CD4-positive, alpha-beta T cell (primary cell): ENCODE measurements around the gene RAD51B. TPM values are rescaled to one million over a fixed set of nuclear protein-coding genes. Genes with fewer than 3 reads are reported as not detected.

ENCODE experiments used
- ATAC-seq: fragments of 200-7000 bp; cut with Tn5 transposase; one replicate; pipeline ENCODE4 v1.10.0; 2022; ENCODE audit warnings: mild to moderate bottlenecking; ENCODE audit not compliant: poor library complexity
- CTCF ChIA-PET: fragments of 350-600 bp; sonication (Branson Sonifier 250); formaldehyde crosslinking; loops from one replicate; lab custom pipeline; 2021; ENCODE audit warnings: antibody characterized with exemption, inconsistent platforms; lab: Charles Lee
- POLR2A ChIA-PET: fragments of 350-600 bp; sonication (Branson Sonifier 250); formaldehyde crosslinking; loops from one replicate; lab custom pipeline; 2021; ENCODE audit warnings: antibody characterized with exemption, inconsistent platforms; lab: Charles Lee
- DNase-seq, 14 experiments: peaks; one replicate each; pipeline ENCODE4 v3.0.0-alpha.2; 2013 to 2020; ENCODE audit warnings: mixed read lengths in 2 of 14
- H3K27ac ChIP-seq, 2 donors: one replicate each; pipeline versions ENCODE4 v1.5.1 to v1.7.0; 2013; ENCODE audit warnings: low read length in 2 of 2, low read depth in 1 of 2, mild to moderate bottlenecking in 1 of 2
- H3K27me3 ChIP-seq, 2 experiments: 1 replicate in 1 of 2; 2 replicates in 1 of 2; pipeline versions ENCODE4 v1.6.1 to v1.7.0; 2013; ENCODE audit warnings: low read length in 2 of 2, control low read depth in 1 of 2, mild to moderate bottlenecking in 1 of 2, moderate library complexity in 1 of 2; ENCODE audit not compliant: insufficient read depth in 2 of 2, control insufficient read depth in 1 of 2
- H3K36me3 ChIP-seq: one replicate; pipeline ENCODE4 v1.6.1; 2013; ENCODE audit warnings: low read length, control low read depth; ENCODE audit not compliant: insufficient read depth
- H3K4me1 ChIP-seq: one replicate; pipeline ENCODE4 v1.6.1; 2013; ENCODE audit warnings: low read length, control low read depth; ENCODE audit not compliant: insufficient read depth
- H3K4me3 ChIP-seq: one replicate; pipeline ENCODE4 v1.5.1; 2013; ENCODE audit warnings: mild to moderate bottlenecking, low read length, moderate library complexity
- H3K9me3 ChIP-seq, 2 experiments: 1 replicate in 1 of 2; 2 replicates in 1 of 2; pipeline versions ENCODE4 v1.6.1 to v1.7.0; 2013; ENCODE audit warnings: low read length in 2 of 2, mild to moderate bottlenecking in 2 of 2, control low read depth in 1 of 2, moderate library complexity in 1 of 2; ENCODE audit not compliant: control insufficient read depth in 1 of 2, insufficient read depth in 1 of 2
- H3K27ac Mint-ChIP-seq: one replicate; pipeline ENCODE4 v1.8.0; 2020; ENCODE audit warnings: mixed read lengths
- H3K27me3 Mint-ChIP-seq: one replicate; pipeline ENCODE4 v1.8.0; 2021; ENCODE audit warnings: mixed read lengths
- H3K36me3 Mint-ChIP-seq: one replicate; pipeline ENCODE4 v1.8.0; 2021; ENCODE audit warnings: low read depth, mixed read lengths
- H3K4me1 Mint-ChIP-seq: one replicate; pipeline ENCODE4 v1.8.0; 2021; ENCODE audit warnings: low read depth, mixed read lengths
- H3K4me3 Mint-ChIP-seq: one replicate; pipeline ENCODE4 v1.8.0; 2020; ENCODE audit warnings: mild to moderate bottlenecking, mixed read lengths
- H3K9me3 Mint-ChIP-seq: one replicate; pipeline ENCODE4 v1.8.0; 2020; ENCODE audit warnings: mixed read lengths
- intact Hi-C, 2 experiments: fragments of 100-400 bp; cut with DNase I in 1 of 2; cut with micrococcal nuclease in 1 of 2; formaldehyde crosslinking; loops; one replicate each; pipeline versions ENCODE4 v1.15.1 to v1.9.0; 2023 to 2025; cut with DNase I, micrococcal nuclease
- total RNA-seq, 174 experiments: library from RNA in 2 of 174; stranded (reverse) in 2 of 174; gene quantifications; one replicate each; pipeline ENCODE4 v1.2.3 and lab custom pipeline; 2021 to 2026
- TF ChIP-seq, protein P1 (sequence below): fragments of 200-600 bp; IDR thresholded peaks from one replicate; pipeline ENCODE4 v1.8.0; 2022; ENCODE audit warnings: antibody characterized with exemption, mild to moderate bottlenecking

RAD51B gene
- total RNA-seq, 2 experiments from 2014 or later: 18.4 to 20.0 TPM

DNA sequence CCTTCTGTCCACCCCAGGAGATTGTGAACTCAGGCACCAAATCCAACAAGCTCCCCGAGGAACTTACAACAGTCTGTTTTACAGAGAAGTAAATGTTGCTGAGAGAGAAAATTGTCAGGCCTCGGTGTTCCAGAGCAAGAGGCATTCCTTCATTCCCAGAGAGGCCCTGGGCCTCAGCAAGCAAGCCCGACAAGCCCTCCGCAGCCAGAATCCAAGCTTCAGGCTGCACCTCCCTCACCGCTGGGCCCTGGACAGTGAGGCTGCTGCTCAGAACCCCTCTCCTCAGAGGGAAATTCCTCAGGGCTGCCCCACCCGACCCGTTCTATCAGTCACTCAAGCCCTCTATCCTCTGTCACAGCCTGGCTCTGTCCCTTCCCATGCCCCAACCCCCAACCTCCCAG is 916.9 kb downstream of the RAD51B start:
- TF ChIP-seq, protein P1, sequence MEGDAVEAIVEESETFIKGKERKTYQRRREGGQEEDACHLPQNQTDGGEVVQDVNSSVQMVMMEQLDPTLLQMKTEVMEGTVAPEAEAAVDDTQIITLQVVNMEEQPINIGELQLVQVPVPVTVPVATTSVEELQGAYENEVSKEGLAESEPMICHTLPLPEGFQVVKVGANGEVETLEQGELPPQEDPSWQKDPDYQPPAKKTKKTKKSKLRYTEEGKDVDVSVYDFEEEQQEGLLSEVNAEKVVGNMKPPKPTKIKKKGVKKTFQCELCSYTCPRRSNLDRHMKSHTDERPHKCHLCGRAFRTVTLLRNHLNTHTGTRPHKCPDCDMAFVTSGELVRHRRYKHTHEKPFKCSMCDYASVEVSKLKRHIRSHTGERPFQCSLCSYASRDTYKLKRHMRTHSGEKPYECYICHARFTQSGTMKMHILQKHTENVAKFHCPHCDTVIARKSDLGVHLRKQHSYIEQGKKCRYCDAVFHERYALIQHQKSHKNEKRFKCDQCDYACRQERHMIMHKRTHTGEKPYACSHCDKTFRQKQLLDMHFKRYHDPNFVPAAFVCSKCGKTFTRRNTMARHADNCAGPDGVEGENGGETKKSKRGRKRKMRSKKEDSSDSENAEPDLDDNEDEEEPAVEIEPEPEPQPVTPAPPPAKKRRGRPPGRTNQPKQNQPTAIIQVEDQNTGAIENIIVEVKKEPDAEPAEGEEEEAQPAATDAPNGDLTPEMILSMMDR: no peak
- intact Hi-C loops: no loop called here
- H3K27ac ChIP-seq: no peak overlapping the region
- H3K36me3 Mint-ChIP-seq: no peaks in the 10 kb centered on the region
- H3K4me1 Mint-ChIP-seq: peaks cover 38% of the 10 kb centered on the region
- H3K36me3 ChIP-seq: no peaks in the 10 kb centered on the region
- no peaks in the 10 kb centered on the region for H3K9me3 ChIP-seq
- H3K27me3 Mint-ChIP-seq: no peaks in the 10 kb centered on the region
- H3K27me3 ChIP-seq: no peaks in the 10 kb centered on the region
- DNase-seq: no peak
- ATAC-seq: no peak
- H3K9me3 Mint-ChIP-seq: peaks cover 4% of the 10 kb centered on the region
- no peak overlapping the region for H3K27ac Mint-ChIP-seq
- no peak overlapping the region for H3K4me3 ChIP-seq
- no peak overlapping the region for H3K4me3 Mint-ChIP-seq
- ChIA-PET CTCF (no interaction called here), POLR2A (interaction anchor here (0.7 kb wide), 1 partner anchor 54 kb away, joined by 4 read pairs; no protein-coding TSS in a partner anchor)
- peaks cover 45% of the 10 kb centered on the region for H3K4me1 ChIP-seq

DNA sequence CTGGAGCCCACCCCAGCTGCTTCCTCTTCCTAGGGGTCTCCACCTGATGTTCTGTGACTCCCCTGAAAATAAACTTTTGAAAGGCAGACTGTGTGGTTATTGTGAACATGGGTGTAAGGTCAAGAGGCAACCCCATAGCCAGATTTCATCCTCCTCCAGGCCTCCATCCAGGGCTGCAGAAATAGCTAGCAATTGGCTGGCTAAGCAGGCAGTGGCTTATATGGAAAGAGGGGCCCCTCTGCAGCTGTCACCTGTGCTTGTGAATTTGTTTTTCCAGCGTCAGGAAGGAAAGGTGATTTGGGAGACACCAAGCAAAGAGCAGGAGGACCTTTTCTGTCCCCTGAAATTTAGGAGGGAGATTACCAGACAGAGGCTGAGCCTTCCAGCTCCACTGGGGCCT is 917.5 kb downstream of the RAD51B start:
- Mint-ChIP-seq H3K36me3 (no peaks in the 10 kb centered on the region), H3K27me3 (no peaks in the 10 kb centered on the region), H3K4me3 (no peak overlapping the region), H3K9me3 (peaks cover 4% of the 10 kb centered on the region), H3K4me1 (peaks cover 38% of the 10 kb centered on the region), H3K27ac (no peak overlapping the region)
- no peak for ATAC-seq
- no peaks in the 10 kb centered on the region for H3K9me3 ChIP-seq
- intact Hi-C loops: no loop called here
- H3K36me3 ChIP-seq: no peaks in the 10 kb centered on the region
- ChIA-PET POLR2A (interaction anchor here (0.7 kb wide), 1 partner anchor 54 kb away, joined by 4 read pairs; no protein-coding TSS in a partner anchor), CTCF (no interaction called here)
- H3K27me3 ChIP-seq: no peaks in the 10 kb centered on the region
- TF ChIP-seq, protein P1: no peak
- no peak overlapping the region for H3K4me3 ChIP-seq
- DNase-seq: no peak
- peaks cover 45% of the 10 kb centered on the region for H3K4me1 ChIP-seq
- no peak overlapping the region for H3K27ac ChIP-seq

DNA sequence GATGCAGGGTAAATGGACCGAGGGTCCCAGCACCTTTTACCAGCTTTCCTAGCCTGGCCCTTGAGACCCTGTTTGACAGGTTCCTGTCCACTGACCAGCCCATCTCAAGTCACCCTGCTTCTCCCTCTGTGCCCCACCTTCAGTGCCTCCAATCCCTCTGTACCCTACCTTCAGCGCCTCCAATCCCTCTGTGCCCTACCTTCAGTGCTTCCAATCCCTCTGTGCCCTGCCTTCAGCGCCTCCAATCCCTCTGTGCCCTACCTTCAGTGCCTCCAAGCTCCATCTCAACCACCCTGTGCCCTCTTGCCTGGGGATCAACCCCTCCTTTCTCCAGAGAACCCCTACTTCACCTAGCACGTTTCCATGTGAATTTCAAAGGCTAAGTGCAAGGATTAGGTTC is 919.0 kb downstream of the RAD51B start:
- POLR2A ChIA-PET: no interaction called here
- no peak for ATAC-seq

More for the DNA sequence above, 919.0 kb downstream of the RAD51B start:
- no peak overlapping the region for H3K27ac Mint-ChIP-seq
- no peaks in the 10 kb centered on the region for H3K36me3 ChIP-seq
- intact Hi-C loops: no loop called here
- no peak overlapping the region for H3K4me3 Mint-ChIP-seq
- TF ChIP-seq, protein P1: no peak
- no peaks in the 10 kb centered on the region for H3K9me3 ChIP-seq
- H3K4me1 Mint-ChIP-seq: peaks cover 25% of the 10 kb centered on the region
- no peak overlapping the region for H3K27ac ChIP-seq
- peaks cover 4% of the 10 kb centered on the region for H3K9me3 Mint-ChIP-seq
- H3K27me3 Mint-ChIP-seq: no peaks in the 10 kb centered on the region
- H3K36me3 Mint-ChIP-seq: no peaks in the 10 kb centered on the region
- peaks cover 38% of the 10 kb centered on the region for H3K4me1 ChIP-seq
- H3K4me3 ChIP-seq: no peak overlapping the region
- no peak for DNase-seq
- CTCF ChIA-PET: no interaction called here
- no peaks in the 10 kb centered on the region for H3K27me3 ChIP-seq
